Subcutaneous adipose tissue (tissue), 4 donors: Measurements from ENCODE around the gene DNAJB7. TPM values are rescaled to one million over a fixed set of nuclear protein-coding genes. Genes with fewer than 3 reads are reported as not detected.

Experiments used
- total RNA-seq, 4 donors: library from RNA; depleted of rRNA; stranded (reverse); fragments of >200 nt; gene quantifications; one replicate each; pipeline ENCODE4 v1.1.0, GENCODE V29; 2016
- TF ChIP-seq, protein P1 (sequence below): fragments of 450-650 bp; IDR thresholded peaks from one replicate; pipeline ENCODE4 v1.5.1; 2016; ENCODE audit warnings: low read depth, mild to moderate bottlenecking, control low read depth, antibody characterized with exemption, moderate library complexity

Gene DNAJB7
- total RNA-seq, 4 donors from 2014 or later: not detected

DNA sequence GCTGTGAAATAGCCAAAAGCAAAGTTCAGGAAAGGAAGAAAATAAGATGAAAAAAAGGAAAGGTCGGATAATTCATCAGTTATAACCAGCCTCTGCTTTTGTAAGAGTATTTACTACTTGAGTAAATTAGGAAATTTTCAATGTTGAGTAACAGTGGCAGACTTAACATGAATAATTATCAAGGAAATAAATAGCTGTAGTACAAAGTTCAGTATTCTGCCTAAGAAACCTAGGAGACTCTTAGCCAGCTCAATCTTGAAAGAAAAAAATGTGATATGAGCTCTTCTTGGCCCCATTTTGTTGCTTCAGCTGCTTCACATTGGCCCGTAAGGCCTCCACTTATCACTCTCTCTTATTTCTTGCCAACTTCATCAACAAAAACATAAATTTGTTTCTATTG, 17.0 kb upstream of the DNAJB7 start:
- TF ChIP-seq, protein P1, sequence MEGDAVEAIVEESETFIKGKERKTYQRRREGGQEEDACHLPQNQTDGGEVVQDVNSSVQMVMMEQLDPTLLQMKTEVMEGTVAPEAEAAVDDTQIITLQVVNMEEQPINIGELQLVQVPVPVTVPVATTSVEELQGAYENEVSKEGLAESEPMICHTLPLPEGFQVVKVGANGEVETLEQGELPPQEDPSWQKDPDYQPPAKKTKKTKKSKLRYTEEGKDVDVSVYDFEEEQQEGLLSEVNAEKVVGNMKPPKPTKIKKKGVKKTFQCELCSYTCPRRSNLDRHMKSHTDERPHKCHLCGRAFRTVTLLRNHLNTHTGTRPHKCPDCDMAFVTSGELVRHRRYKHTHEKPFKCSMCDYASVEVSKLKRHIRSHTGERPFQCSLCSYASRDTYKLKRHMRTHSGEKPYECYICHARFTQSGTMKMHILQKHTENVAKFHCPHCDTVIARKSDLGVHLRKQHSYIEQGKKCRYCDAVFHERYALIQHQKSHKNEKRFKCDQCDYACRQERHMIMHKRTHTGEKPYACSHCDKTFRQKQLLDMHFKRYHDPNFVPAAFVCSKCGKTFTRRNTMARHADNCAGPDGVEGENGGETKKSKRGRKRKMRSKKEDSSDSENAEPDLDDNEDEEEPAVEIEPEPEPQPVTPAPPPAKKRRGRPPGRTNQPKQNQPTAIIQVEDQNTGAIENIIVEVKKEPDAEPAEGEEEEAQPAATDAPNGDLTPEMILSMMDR: no peak

DNA sequence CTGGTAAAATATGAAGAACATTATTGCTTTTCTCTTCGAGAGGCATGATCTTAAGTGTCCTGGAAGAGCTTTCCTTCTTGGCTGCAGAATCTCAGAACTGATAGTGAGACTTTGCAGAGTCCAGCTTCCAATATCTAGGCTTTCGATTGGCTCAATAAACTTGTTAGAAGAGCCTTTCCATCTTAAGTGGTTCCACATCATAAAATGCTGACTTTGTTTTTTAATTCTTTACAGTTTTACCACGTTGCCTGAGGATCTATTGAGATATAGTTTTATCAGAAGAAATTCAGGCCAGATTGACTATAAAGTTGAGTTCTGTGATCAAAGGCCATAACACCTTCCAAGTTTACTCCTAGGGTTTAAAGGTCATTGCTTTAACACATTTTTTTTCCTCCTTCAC, 15.6 kb upstream of the DNAJB7 start:
- TF ChIP-seq, protein P1: no peak

DNA sequence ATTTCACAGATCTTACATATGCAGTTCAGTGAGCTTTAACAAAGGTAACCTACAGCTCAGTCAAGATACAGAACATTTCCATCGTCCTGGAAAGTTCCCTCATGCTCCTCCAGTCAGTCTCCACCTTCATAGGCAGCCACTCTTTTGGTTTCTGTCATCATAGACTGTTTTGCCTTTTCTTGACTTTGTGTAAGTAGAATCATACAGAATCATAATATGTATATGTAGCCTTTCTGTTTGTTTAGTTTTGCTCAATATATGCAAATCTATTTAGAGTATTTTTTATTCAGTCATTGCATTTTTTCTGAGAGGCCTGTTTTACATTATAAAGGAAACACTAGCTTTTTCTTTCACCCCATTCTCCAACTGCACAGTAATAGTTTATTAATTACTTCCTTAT, 15.0 kb upstream of the DNAJB7 start:
- TF ChIP-seq, protein P1: no peak

DNA sequence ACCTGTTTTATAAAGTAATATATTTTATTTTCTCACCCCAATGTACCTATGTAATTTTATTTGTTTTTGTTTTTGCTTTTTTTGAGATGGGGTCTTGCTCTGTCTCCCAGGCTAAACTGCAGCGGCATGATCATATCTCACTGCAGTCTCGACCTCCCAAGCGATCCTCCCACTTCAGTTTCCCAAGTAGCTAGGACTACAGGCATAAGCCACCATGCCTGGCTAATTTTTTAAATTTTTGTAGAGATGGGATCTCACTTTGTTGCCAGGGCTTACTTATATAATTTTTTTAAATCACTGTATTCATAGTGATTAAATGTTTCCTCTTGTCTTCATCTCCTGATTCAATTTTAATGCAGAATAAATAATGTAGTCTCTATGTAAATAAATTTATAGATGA, 13.2 kb upstream of the DNAJB7 start:
- TF ChIP-seq, protein P1: no peak

DNA sequence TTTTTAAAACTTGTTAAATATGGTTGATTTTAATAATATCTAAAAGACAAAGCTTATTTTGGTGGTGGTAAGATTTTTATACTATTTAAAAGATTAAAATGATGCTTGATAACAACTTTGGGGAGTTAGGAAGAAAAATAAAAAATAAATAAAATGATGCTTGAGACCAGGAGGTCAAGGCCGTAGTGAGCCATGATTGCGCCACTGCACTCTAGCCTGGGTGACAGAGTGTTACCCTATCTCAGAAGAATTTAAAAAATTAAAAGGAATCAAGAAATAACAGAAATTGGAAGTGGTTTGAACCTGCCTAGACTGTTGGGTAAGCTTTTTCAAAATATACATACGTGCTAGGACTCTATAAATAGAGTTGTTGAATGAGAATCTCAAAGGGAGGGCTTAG, 12.1 kb upstream of the DNAJB7 start:
- TF ChIP-seq, protein P1: no peak

DNA sequence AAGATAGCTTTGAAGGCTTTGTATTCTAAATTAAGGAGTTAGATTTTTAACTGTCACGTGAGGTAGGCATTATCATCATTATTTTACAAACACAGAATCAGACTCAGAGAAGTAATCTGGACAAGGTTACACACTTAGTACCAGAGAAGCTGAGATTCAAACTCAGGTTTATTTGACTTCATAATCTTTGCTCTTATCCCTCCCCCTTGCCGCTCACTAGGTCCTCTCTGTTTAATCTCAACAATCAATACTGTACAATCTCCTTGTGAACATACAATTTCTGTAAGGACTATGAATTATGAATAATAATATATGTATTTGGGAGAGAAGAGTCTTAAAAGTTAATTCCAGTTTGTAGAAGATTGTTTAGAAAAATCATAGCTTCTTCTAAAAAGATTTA, 5.2 kb upstream of the DNAJB7 start:
- TF ChIP-seq, protein P1: no peak

DNA sequence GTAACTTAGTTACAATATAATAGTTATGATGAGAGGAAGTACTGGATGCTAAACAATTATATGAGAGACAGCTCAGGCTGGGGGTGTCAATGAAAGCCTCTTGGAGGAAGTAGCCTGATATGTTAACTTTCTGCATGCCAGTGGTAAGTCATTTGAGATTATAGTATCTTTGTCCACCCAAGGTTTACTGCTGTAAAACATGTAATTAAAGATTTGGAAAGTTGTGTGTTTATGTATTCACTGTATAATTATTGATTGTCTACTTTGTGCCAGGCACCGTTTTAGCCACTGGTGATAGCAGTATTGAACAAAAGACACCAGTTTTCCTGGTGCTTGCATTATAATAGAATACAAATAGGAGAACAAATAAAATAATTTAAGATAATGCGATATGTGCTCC, 624 bp upstream of the DNAJB7 start:
- TF ChIP-seq, protein P1: no peak
